ENCODE data around the gene IGSF21. TPM values are rescaled to one million over a fixed set of nuclear protein-coding genes. Genes with fewer than 3 reads are reported as not detected.

IGSF21 gene
- total and polyA plus RNA-seq, 10 of the 15 experiments (the other 5 are each of a cell fraction or from before 2014, with no cell fraction given) = 0.03 to 0.49 TPM; not detected in 8

DNA sequence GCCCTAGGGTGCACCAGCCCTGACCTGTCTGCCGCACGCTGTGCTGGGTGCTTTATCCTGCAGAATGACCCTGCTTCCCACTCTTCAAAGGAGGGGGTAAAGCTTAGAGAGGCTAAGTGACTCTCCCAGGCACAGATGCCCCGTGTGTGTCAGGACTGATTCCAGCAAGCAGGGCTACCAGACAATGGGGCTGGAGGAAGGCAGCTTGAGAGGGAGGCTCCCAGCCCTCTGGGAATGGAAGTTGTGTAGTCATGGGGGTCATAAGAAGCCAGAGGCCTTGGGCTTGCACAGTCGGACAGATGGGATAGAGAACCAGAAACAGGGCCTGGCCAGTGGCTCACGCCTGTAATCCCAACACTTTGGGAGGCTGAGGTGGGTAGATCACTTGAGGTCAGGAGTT is 279.0 kb downstream of the IGSF21 start:
- Histone ChIP-seq H3K4me1 (ENCODE audit: control insufficient read depth, insufficient read depth, low read length) (no peaks in the 10 kb centered on the region), H3K9ac (ENCODE audit: control insufficient read depth, insufficient read depth, low read length) (no peak overlapping the region), H3K36me3 (ENCODE audit: control insufficient read depth in 2 of 2, insufficient read depth in 2 of 2, low read length in 1 of 2) (no peaks in the 10 kb centered on the region), H3K27ac (ENCODE audit: control insufficient read depth, insufficient read depth) (no peak overlapping the region), H3K27me3 (replicated peaks in 1 of 2; ENCODE audit: control insufficient read depth in 2 of 2, insufficient read depth in 2 of 2, low read length in 1 of 2) (peaks cover 3 to 4% of the 10 kb centered on the region in 2 experiments; a peak in 3 of 4 replicates), H2AFZ (ENCODE audit: control insufficient read depth, low read depth, low read length) (no peak overlapping the region), H3K79me2 (ENCODE audit: control insufficient read depth, insufficient read depth, low read length) (no peaks in the 10 kb centered on the region), H3K4me2 (ENCODE audit: control insufficient read depth, insufficient read depth) (no peak overlapping the region), H3K9me3 (replicated peaks; ENCODE audit: control insufficient read depth, insufficient read depth, low read length) (no peaks in the 10 kb centered on the region), H4K20me1 (ENCODE audit: control insufficient read depth, insufficient read depth) (no peaks in the 10 kb centered on the region), H3K4me3 (no peak overlapping the region)
- FAIRE-seq (no peak), ATAC-seq (no peak), DNase-seq (ENCODE audit: low read depth, low spot score) (no peak)
- RAD21 ChIA-PET (ENCODE audit: unreplicated experiment) = no interaction called here
- no TSS peak for BruUV-seq (replicated peaks)
- in situ Hi-C loops (cut with MboI) = no loop called here
- WGBS (ENCODE audit: insufficient coverage, insufficient replicate concordance, low lambda C conversion rate, missing lambda C conversion rate) = 14% methylated on average over 5 of the region's 5 CpGs
- SMC1A ChIA-PET (ENCODE audit: uncharacterized antibody, unreplicated experiment) = no interaction called here
- TF ChIP-seq, protein P1, sequence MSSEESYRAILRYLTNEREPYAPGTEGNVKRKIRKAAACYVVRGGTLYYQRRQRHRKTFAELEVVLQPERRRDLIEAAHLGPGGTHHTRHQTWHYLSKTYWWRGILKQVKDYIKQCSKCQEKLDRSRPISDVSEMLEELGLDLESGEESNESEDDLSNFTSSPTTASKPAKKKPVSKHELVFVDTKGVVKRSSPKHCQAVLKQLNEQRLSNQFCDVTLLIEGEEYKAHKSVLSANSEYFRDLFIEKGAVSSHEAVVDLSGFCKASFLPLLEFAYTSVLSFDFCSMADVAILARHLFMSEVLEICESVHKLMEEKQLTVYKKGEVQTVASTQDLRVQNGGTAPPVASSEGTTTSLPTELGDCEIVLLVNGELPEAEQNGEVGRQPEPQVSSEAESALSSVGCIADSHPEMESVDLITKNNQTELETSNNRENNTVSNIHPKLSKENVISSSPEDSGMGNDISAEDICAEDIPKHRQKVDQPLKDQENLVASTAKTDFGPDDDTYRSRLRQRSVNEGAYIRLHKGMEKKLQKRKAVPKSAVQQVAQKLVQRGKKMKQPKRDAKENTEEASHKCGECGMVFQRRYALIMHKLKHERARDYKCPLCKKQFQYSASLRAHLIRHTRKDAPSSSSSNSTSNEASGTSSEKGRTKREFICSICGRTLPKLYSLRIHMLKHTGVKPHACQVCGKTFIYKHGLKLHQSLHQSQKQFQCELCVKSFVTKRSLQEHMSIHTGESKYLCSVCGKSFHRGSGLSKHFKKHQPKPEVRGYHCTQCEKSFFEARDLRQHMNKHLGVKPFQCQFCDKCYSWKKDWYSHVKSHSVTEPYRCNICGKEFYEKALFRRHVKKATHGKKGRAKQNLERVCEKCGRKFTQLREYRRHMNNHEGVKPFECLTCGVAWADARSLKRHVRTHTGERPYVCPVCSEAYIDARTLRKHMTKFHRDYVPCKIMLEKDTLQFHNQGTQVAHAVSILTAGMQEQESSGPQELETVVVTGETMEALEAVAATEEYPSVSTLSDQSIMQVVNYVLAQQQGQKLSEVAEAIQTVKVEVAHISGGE (CRISPR knock-in tag; IDR thresholded peaks at IDR 0.05) = no peak
- TF ChIP-seq, protein P2, sequence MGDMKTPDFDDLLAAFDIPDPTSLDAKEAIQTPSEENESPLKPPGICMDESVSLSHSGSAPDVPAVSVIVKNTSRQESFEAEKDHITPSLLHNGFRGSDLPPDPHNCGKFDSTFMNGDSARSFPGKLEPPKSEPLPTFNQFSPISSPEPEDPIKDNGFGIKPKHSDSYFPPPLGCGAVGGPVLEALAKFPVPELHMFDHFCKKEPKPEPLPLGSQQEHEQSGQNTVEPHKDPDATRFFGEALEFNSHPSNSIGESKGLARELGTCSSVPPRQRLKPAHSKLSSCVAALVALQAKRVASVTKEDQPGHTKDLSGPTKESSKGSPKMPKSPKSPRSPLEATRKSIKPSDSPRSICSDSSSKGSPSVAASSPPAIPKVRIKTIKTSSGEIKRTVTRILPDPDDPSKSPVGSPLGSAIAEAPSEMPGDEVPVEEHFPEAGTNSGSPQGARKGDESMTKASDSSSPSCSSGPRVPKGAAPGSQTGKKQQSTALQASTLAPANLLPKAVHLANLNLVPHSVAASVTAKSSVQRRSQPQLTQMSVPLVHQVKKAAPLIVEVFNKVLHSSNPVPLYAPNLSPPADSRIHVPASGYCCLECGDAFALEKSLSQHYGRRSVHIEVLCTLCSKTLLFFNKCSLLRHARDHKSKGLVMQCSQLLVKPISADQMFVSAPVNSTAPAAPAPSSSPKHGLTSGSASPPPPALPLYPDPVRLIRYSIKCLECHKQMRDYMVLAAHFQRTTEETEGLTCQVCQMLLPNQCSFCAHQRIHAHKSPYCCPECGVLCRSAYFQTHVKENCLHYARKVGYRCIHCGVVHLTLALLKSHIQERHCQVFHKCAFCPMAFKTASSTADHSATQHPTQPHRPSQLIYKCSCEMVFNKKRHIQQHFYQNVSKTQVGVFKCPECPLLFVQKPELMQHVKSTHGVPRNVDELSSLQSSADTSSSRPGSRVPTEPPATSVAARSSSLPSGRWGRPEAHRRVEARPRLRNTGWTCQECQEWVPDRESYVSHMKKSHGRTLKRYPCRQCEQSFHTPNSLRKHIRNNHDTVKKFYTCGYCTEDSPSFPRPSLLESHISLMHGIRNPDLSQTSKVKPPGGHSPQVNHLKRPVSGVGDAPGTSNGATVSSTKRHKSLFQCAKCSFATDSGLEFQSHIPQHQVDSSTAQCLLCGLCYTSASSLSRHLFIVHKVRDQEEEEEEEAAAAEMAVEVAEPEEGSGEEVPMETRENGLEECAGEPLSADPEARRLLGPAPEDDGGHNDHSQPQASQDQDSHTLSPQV (IDR thresholded peaks at IDR 0.05) = no peak
- TF ChIP-seq, protein P3, sequence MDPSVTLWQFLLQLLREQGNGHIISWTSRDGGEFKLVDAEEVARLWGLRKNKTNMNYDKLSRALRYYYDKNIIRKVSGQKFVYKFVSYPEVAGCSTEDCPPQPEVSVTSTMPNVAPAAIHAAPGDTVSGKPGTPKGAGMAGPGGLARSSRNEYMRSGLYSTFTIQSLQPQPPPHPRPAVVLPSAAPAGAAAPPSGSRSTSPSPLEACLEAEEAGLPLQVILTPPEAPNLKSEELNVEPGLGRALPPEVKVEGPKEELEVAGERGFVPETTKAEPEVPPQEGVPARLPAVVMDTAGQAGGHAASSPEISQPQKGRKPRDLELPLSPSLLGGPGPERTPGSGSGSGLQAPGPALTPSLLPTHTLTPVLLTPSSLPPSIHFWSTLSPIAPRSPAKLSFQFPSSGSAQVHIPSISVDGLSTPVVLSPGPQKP (IDR thresholded peaks at IDR 0.05; ENCODE audit: low read depth, low read length) = no peak
- no peak for TF ChIP-seq SUZ12 (IDR thresholded peaks at IDR 0.05; ENCODE audit: unreplicated experiment)
- TF ChIP-seq MTA2 (IDR thresholded peaks at IDR 0.05; ENCODE audit: low read depth) = no peak
- TF ChIP-seq CREB1 (IDR thresholded peaks at IDR 0.05; ENCODE audit: low read depth) = no peak
- no peak for TF ChIP-seq NR2C1 (IDR thresholded peaks at IDR 0.05)
- no peak for TF ChIP-seq CHD4 (IDR thresholded peaks at IDR 0.05)
- TF ChIP-seq CEBPB (IDR thresholded peaks at IDR 0.05; ENCODE audit: borderline replicate concordance in 1 of 2, low read depth in 2 of 2, low read length in 2 of 2) = no peak
- TF ChIP-seq, protein P4, sequence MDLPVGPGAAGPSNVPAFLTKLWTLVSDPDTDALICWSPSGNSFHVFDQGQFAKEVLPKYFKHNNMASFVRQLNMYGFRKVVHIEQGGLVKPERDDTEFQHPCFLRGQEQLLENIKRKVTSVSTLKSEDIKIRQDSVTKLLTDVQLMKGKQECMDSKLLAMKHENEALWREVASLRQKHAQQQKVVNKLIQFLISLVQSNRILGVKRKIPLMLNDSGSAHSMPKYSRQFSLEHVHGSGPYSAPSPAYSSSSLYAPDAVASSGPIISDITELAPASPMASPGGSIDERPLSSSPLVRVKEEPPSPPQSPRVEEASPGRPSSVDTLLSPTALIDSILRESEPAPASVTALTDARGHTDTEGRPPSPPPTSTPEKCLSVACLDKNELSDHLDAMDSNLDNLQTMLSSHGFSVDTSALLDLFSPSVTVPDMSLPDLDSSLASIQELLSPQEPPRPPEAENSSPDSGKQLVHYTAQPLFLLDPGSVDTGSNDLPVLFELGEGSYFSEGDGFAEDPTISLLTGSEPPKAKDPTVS (IDR thresholded peaks at IDR 0.05; ENCODE audit: low read depth, low read length) = no peak
- no peak for TF ChIP-seq ZNF384 (IDR thresholded peaks at IDR 0.05; ENCODE audit: borderline replicate concordance, low read depth, low read length)
- TF ChIP-seq RELA (IDR thresholded peaks at IDR 0.05; ENCODE audit: borderline replicate concordance, partially characterized antibody) = no peak
- CTCF ChIA-PET = no interaction called here
- POLR2A ChIA-PET = no interaction called here
- intact Hi-C loops (cut with micrococcal nuclease; ENCODE audit: unreplicated experiment) = no loop called here

Measured in GM12878 (cell line).